Tibial nerve (tissue), 4 donors: ENCODE data around the gene PTGER3. TPM values are rescaled to one million over a fixed set of nuclear protein-coding genes. Genes with fewer than 3 reads are reported as not detected.

Experiments used
- DNase-seq, 2 donors: peaks; one replicate each; pipeline ENCODE4 v3.0.0-alpha.2; 2019; ENCODE audit warnings: low spot score in 2 of 2
- H3K27ac ChIP-seq, 4 donors: fragments of 200-600 bp; sonication (generic) in 3 of 4; one replicate each; pipeline ENCODE4 v1.5.1; 2017 to 2019; ENCODE audit warnings: mild to moderate bottlenecking in 1 of 4
- H3K27me3 ChIP-seq, 2 donors: fragments of 200-600 bp; sonication (generic) in 1 of 2; one replicate each; pipeline versions ENCODE4 v1.5.1 to v1.6.0; 2017 to 2019
- H3K36me3 ChIP-seq, 3 donors: fragments of 200-600 bp; sonication (generic); one replicate each; pipeline ENCODE4 v1.5.1; 2018 to 2019
- H3K4me1 ChIP-seq, 4 donors: fragments of 200-600 bp; sonication (generic) in 3 of 4; one replicate each; pipeline ENCODE4 v1.5.1; 2017 to 2019
- H3K4me3 ChIP-seq, 4 donors: fragments of 200-600 bp; sonication (generic) in 3 of 4; one replicate each; pipeline ENCODE4 v1.5.1; 2017 to 2019; ENCODE audit warnings: mild to moderate bottlenecking in 1 of 4, moderate library complexity in 1 of 4
- H3K9me3 ChIP-seq, 4 donors: fragments of 200-600 bp; sonication (generic) in 3 of 4; one replicate each; pipeline ENCODE4 v1.5.1; 2017 to 2019
- CTCF ChIP-seq, 5 experiments: fragments of 200-600 bp in 3 of 5; fragments of 450-650 bp in 2 of 5; sonication (generic) in 3 of 5; IDR thresholded peaks; one replicate each; pipeline ENCODE4 v1.5.1; 2016 to 2019; ENCODE audit warnings: antibody characterized with exemption in 5 of 5, mild to moderate bottlenecking in 3 of 5, moderate library complexity in 2 of 5
- EP300 ChIP-seq, 2 donors: sonication (generic); formaldehyde crosslinking; IDR thresholded peaks; one replicate each; pipeline ENCODE4 v1.6.1; 2017; ENCODE audit warnings: antibody characterized with exemption in 2 of 2, mild to moderate bottlenecking in 1 of 2
- POLR2A ChIP-seq, 2 donors: fragments of 450-650 bp; IDR thresholded peaks; one replicate each; pipeline ENCODE4 v1.6.1; 2017; ENCODE audit warnings: antibody characterized with exemption in 2 of 2, mild to moderate bottlenecking in 2 of 2, moderate library complexity in 2 of 2
- WGBS, 2 donors: methylation state at CpG; one replicate each; pipeline ENCODE4 v1.1.5; 2018; 5-methylcytosine and 5-hydroxymethylcytosine counted together
- total RNA-seq, 4 donors: library from RNA; depleted of rRNA; stranded (reverse); fragments of >200 nt; gene quantifications; one replicate each; pipeline ENCODE4 v1.1.0, GENCODE V29; 2016

Gene PTGER3
- total RNA-seq, 4 donors from 2014 or later = 11.0 to 76.2 (median 26.7) TPM

DNA sequence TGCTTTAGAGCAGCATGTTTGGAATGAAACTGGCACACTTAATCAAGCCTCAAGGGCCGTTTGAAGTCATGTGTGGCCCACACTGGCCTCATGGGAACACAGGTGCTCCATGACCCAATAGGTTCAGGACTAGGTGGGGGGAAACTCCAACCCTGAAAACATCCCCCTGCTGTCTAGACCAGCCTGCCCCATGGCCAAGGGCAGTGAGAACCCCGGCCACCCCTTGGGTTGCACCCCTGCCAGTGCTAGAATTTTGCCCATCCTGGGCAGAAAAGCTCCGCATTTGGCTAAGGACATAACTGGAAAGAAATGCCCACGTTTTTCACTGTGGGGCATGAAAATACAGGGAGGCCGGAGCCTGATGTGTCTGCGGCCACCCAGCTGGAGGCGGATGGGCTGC, 6.1 kb upstream of the PTGER3 start:
- TF ChIP-seq POLR2A (IDR thresholded peaks at IDR 0.05) (no peak), CTCF (IDR thresholded peaks at IDR 0.05) (no peak), EP300 (IDR thresholded peaks at IDR 0.05) (no peak)
- Histone ChIP-seq H3K27ac (no peak overlapping the region), H3K4me1 (peaks cover 0 to 4% (median 0%) of the 10 kb centered on the region in 4 donors), H3K36me3 (peaks cover 0 to 16% (median 0%) of the 10 kb centered on the region in 3 donors), H3K27me3 (peaks cover 0 to under 1% of the 10 kb centered on the region in 2 donors), H3K9me3 (no peaks in the 10 kb centered on the region), H3K4me3 (no peak overlapping the region)
- 65 to 74% methylated on average over 7 of the region's 7 CpGs for WGBS, 2 donors
- DNase-seq = no peak

DNA sequence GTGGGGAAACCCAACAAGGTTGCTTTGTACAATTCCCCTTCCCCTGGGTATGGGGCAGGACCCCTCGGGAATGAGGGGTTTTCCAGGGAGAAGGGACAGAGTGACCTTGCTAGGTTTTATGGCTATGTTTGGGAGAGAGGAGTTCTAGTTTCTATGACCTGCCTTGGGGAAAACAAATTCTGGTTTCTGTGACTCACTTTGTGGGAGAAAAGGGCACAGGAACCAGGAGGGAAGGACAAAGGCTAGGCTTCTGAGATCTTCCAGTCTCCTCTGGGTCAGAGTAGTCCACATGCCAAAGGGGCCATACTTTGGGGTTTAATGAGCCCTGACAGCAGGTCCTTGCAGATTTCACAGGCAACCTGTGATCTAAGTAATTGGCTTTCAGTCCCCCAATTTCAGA, 5.5 kb upstream of the PTGER3 start:
- Histone ChIP-seq H3K9me3 (no peaks in the 10 kb centered on the region), H3K27me3 (peaks cover 0 to 6% of the 10 kb centered on the region in 2 donors), H3K4me3 (no peak overlapping the region), H3K36me3 (peaks cover 0 to 10% (median 0%) of the 10 kb centered on the region in 3 donors), H3K27ac (no peak overlapping the region), H3K4me1 (peaks cover 0 to 6% (median 0%) of the 10 kb centered on the region in 4 donors)
- no peak for TF ChIP-seq EP300 (IDR thresholded peaks at IDR 0.05)
- TF ChIP-seq POLR2A (IDR thresholded peaks at IDR 0.05) = no peak
- DNase-seq = no peak
- WGBS, 2 donors = 38 to 50% methylated on average over 1 of the region's 1 CpG

GRCh38 chr1:71049951-71050598, 2.5 kb upstream of the PTGER3 start:
- peak in 1 of 2 donors; percentile 76 for DNase-seq
- H3K27me3 ChIP-seq = peaks cover 0 to 35% of the 10 kb centered on the region in 2 donors
- TF ChIP-seq CTCF (IDR thresholded peaks at IDR 0.05) (peak; percentile 51 to 70 (median 58)), EP300 (IDR thresholded peaks at IDR 0.05) (no peak)
- H3K4me1 ChIP-seq = peaks cover 0 to 25% (median 2%) of the 10 kb centered on the region in 4 donors
- H3K4me3 ChIP-seq = no peak overlapping the region
- H3K36me3 ChIP-seq = no peaks in the 10 kb centered on the region
- WGBS, 2 donors = 0% methylated on average over 1 of the region's 1 CpG
- no peak overlapping the region for H3K27ac ChIP-seq
- no peaks in the 10 kb centered on the region for H3K9me3 ChIP-seq

DNA sequence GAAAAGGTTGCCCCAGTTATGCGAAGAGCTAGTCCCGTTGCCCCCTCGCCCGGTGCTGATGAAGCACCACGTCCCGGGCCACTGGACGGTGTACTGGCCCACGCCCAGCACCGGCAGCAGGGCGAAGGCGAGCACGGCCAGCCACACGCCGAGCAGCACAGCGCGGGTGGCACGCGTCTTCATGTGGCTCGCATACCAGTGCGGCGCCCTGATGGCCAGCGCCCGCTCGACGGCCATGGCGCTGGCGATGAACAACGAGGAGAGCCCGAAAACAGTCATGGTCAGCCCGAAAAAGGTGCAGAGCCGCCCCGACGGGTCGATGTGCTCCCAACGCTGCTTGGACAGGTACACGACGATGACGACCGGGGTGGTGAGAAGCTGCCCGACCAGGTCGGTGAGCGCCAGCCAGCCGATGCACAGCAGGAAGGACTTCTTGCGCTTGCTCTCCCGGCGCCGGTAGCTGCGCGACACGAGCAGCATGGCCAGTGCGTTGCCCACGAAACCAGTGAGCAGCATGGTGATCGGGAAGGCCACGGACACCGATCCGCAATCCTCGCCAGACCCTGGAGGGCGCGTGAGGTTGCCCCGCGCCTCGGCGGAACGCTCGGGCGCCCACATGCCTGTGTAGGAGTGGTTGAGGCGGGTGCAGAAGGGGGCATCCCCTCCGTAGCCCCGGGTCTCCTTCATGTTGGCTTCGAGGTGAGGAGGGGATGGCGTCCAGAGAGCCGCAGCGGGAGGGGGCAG, 553 bp downstream of the PTGER3 start:
- no peak overlapping the region for H3K27ac ChIP-seq
- H3K4me1 ChIP-seq = peaks cover 0 to 21% (median 2%) of the 10 kb centered on the region in 4 donors
- no peaks in the 10 kb centered on the region for H3K36me3 ChIP-seq
- peaks cover 0 to 44% of the 10 kb centered on the region in 2 donors for H3K27me3 ChIP-seq
- TF ChIP-seq POLR2A (IDR thresholded peaks at IDR 0.05) = no peak
- no peak for TF ChIP-seq CTCF (IDR thresholded peaks at IDR 0.05)
- TF ChIP-seq EP300 (IDR thresholded peaks at IDR 0.05) = no peak
- 10 to 20% methylated on average over 32 to 62 of the region's 73 CpGs for WGBS, 2 donors
- DNase-seq = no peak
- no peaks in the 10 kb centered on the region for H3K9me3 ChIP-seq
- peak overlapping the region; percentile 20 to 58 (median 28) for H3K4me3 ChIP-seq

GRCh38 chr1:71045463-71046028, 2.1 kb downstream of the PTGER3 start:
- Histone ChIP-seq H3K27me3 (peaks cover 0 to 44% of the 10 kb centered on the region in 2 donors), H3K4me3 (no peak overlapping the region), H3K36me3 (no peaks in the 10 kb centered on the region), H3K4me1 (peaks cover 0 to 21% (median 2%) of the 10 kb centered on the region in 4 donors), H3K27ac (no peak overlapping the region), H3K9me3 (no peaks in the 10 kb centered on the region)
- no peak for DNase-seq
- TF ChIP-seq EP300 (IDR thresholded peaks at IDR 0.05) = no peak
- TF ChIP-seq CTCF (IDR thresholded peaks at IDR 0.05) = no peak
- TF ChIP-seq POLR2A (IDR thresholded peaks at IDR 0.05) = no peak
- whole genome bisulfite sequencing, 2 donors = 78 to 89% methylated on average over 16 of the region's 16 CpGs
